GM21737 (cell line): ENCODE results near the gene PRDM15.

Source experiments
- ATAC-seq: cut with Tn5 transposase; IDR thresholded peaks from one replicate; pipeline ENCODE4 v1.9.1; 2021; ENCODE audit warnings: mild to moderate bottlenecking, moderate library complexity; ENCODE audit not compliant: unreplicated experiment

Gene PRDM15, protein sequence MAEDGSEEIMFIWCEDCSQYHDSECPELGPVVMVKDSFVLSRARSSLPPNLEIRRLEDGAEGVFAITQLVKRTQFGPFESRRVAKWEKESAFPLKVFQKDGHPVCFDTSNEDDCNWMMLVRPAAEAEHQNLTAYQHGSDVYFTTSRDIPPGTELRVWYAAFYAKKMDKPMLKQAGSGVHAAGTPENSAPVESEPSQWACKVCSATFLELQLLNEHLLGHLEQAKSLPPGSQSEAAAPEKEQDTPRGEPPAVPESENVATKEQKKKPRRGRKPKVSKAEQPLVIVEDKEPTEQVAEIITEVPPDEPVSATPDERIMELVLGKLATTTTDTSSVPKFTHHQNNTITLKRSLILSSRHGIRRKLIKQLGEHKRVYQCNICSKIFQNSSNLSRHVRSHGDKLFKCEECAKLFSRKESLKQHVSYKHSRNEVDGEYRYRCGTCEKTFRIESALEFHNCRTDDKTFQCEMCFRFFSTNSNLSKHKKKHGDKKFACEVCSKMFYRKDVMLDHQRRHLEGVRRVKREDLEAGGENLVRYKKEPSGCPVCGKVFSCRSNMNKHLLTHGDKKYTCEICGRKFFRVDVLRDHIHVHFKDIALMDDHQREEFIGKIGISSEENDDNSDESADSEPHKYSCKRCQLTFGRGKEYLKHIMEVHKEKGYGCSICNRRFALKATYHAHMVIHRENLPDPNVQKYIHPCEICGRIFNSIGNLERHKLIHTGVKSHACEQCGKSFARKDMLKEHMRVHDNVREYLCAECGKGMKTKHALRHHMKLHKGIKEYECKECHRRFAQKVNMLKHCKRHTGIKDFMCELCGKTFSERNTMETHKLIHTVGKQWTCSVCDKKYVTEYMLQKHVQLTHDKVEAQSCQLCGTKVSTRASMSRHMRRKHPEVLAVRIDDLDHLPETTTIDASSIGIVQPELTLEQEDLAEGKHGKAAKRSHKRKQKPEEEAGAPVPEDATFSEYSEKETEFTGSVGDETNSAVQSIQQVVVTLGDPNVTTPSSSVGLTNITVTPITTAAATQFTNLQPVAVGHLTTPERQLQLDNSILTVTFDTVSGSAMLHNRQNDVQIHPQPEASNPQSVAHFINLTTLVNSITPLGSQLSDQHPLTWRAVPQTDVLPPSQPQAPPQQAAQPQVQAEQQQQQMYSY

DNA sequence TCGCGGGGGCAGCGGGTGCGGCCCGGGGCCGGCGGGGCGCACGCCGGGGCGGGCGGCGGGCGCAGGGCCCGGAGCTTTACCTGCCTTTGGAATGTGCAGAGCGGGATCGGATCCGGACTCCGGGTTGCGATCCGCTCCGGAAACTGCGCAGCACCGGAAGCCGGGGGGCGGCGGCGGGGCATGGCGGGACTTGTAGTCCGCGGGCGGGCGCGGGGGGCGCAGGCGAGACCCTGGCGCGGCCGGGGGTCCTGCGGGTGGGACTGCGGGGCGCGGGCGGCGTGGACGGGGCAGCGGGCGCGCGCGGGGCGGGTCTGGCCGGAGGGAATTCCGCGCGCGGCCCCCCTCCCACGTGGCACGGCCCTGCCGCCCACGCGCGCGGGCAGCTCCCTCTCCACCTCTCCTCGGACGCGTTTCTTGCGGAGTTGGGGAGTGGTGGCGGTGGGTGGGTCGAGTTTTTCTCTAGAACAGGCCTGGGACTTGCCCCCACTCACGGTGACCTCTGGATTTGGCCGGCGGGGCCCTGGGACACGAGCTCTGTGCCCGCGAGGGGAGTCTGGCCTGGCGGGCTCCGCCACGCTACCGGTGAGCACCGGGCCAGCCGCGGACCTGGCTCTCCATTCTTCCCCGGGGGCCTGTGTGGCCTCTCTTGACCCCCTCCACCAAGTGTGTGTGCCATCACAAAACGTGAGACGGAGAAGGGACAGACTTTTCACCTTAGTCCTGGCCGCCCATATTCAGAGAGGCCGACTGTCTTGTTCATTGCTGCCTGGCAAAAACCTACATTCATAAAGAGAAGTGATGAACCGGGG, at the start of gene PRDM15:
TSS of gene PRDM15 (minus strand) at position 155 of the 809 bp plus-strand sequence. CDS start 18,981 bp downstream, outside the sequence.
- ATAC-seq: peak; percentile 51

DNA sequence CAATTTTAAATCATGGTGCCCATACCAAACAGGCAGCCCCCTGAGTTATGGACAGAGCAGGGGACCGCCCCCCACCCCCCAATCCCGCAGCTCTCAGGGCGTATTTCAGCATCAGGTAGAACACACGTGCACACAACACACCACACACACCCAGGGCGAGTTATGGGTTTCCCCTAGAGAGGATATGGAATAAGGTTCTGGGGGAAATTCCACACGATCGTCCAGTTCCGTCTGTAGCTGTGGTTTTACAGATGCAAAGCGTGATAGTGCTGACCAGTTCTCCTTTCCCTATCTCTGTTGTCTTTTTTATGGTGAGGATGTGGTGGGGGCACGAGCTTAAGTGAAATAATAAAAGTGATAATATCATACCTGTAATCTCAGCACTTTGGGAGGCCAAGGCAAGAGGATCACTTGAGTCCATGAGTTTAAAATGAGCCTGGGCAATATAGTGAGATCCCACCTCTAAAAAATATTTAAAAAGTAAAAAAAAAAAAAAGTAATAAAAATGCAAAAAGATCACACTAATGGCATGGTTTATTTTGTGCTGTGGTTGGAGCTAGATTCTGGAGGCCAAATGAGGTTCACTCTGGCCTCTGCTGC, 49.6 kb upstream of the PRDM15 start:
- peak; percentile 54 for ATAC-seq

DNA sequence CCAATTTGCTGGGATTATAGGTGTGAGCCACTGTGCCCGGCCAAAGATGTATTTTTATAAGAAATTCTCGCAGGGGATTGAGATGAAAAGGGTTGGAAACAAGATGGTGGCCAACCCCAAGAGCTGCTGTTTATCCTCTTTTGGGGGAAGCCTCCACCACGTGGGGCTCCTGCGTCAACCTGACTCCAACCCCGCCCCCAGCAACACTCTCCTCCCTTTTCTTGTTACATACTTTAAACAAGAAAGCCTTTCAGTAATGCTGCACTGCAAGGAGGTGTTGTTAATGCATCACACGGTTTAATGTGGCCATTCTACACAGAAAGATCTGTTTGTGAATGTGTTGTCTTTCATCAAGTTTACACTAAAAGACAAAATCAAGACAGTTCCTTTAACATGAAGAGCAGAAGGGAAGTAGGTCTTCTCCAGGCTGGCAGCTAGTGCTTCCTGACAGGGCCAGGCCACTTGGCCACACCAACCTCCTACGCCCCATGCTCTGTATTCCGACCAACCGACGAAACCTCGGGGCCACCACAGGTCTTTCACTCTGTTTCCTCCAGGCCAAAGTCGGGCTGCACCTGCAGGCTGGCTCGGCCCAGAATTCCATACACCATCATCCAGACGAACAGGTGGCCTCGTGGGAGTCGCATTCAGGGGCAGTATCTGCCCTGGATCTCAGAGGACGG, 48.7 kb upstream of the PRDM15 start:
- no peak for ATAC-seq

DNA sequence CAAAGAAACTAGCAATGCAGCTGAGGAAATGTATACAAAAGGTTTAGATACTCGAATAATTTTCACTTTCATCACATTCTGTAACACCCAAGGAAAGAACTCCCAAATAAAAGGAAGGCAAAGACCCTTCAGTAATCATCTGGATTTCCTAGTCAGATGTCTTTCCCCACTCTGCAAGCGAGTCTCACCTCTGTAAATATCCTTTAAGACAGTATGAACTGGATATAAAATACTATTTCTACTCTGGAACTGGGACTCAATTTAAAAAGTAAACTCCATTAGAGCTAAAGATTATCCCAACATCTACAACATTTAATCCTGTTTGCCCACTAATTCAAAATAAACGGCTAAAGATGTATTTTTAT, 47.6 kb upstream of the PRDM15 start:
- no peak for ATAC-seq

DNA sequence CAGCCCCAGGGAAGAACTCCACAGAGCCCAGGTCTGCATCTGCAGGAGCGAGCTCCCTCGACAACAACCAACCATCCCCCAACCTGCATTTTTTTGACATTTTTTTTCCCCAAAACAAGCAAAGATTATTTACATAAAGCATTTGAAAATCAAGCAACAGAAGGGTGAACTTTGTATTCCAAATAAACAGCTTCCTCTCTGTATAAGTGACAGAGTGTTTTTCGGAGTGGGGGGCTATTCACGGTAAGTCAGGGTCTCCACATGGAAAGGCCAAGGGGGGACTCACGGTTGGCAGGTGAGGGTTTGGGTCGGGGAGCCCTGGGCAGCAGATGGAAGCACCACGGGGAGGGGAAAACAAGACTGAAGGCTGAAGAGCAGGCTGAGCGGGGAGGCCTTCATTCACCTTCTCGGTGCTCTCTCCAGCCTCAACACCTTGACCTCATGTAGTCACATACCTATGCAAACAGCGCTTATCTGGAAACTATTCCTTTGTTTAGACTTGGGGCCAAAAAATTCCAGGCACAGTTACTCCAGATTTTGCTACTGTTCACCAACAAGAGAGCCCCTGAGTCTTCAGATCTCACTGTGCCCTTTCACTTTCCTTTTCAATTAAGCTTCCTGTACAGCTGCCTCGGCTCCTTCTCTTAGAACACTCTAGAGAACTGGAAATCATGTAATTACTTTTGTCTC, 47.1 kb upstream of the PRDM15 start:
- peak; percentile 38 for ATAC-seq

DNA sequence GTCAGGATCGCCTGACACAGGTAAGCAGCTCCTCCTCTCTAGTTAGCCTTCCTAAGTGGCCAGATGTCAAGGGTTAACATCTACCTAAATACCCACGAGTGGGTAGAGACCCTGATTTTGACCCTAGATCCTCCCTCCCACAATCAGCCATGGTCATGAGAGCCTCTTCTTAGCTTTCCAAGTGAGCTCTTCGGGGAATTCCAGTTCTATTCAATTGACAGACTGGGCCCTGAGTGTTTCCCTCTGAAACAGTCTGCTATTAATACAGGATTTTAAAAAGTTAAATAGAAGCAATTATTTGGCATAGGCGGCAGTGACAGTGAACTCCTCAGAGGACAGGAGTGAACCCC, 46.6 kb upstream of the PRDM15 start:
- no peak for ATAC-seq

DNA sequence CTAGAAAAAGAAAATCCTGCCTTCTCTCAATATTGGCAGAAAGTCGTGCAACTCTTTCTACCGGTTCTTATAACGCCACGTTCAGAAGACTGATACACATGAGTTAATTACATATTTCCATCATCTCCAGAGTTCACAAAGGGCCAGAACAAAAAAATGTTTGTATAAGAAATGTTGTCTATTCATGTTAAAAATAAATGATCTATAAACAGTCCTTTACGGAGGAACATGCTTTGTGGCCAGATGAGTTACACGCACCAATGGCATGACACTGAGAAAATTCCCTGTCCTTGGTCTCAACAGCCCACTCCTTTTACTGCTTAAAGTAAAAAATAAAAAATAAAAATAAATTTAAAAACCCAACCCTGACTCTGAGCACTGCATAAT, 45.2 kb upstream of the PRDM15 start:
- ATAC-seq: no peak

DNA sequence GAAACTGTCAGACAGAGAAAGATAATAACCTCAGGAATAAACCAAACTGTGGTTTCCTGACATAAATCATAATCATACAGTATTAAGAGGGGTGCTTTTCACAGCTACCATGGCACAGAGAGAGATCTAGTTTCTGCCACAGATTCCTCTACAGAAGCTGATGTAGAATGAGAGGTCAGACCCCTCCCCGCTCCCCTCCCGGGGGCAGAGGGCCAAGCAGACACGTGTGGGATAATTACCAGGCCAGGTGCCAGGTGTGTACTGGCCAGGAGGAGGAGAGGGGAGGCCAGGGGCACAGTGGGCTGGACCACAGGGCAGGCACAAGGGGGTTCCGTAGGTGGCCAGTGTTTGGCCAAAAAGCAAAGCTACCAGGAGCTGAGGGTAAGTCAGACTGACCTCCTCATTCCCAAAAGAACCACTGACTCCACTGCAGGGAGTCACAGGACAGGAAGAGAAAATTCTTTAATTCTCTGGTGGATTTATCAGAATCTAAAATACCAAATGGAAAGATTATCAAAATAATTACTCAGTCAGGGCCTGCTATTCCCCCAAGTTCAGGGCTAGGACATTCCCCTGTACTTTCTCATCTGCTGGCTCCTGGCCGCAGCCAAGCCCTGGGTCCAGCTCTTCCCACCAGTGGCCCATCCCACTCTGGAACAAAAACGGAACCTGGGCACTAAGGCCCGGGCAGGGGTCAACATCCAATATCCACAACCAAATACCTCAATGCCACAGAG, 44.7 kb upstream of the PRDM15 start:
- ATAC-seq: no peak

DNA sequence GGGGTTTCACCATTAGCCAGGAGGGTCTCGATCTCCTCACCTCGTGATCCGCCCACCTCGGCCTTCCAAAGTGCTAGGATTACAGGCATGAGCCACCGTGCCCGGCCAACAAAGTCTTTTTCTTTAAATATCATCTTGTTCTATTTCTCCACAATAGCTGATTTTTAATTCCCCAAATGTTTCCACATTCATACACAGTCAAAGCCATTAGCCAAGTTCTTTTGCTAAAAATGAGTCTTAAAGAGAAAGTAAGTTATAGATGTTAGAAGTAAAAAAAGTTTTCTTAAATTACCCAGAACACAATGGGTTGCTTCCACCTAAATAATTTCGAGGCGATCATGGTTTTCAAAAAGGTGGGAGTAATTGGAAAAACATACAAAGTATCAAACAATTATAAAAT, 44.0 kb upstream of the PRDM15 start:
- no peak for ATAC-seq

DNA sequence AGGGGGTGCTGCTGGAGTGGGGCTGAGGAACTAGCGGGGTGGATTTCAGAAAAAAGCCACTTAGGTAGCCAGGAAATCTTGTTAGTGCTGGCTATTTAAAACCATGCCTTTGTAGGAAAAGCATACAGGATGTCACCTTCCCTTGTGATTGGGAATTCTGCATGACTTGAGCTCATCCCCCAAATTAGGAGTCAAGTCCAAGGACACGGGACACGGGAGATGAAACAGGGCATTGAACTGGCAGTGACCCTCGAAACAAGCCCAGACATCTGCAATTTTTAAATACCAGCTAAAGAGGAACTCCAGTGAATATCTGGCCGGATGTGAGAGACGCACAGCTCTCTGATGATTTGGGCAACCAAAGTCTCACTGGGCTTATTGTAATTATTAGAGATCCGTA, 41.9 kb upstream of the PRDM15 start:
- ATAC-seq: no peak

DNA sequence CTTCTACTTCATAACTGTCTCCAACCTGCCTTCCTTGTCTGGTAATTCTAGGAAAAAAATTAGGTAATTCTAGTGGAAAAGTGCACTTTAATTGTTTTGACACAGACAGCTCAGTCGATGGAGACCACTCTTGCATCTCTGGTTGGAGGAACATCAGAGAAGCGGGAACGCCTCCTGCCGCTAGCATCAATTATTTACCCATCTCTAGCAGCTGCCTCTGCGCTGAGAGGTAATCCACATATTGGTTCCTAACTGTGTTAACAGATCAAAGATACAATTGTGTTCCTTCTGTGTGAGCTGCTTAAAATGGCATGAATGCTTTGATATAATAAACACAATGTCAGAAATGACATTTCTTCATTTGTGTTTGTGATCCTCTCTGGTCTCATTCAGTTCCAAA, 41.3 kb upstream of the PRDM15 start:
- ATAC-seq: no peak

DNA sequence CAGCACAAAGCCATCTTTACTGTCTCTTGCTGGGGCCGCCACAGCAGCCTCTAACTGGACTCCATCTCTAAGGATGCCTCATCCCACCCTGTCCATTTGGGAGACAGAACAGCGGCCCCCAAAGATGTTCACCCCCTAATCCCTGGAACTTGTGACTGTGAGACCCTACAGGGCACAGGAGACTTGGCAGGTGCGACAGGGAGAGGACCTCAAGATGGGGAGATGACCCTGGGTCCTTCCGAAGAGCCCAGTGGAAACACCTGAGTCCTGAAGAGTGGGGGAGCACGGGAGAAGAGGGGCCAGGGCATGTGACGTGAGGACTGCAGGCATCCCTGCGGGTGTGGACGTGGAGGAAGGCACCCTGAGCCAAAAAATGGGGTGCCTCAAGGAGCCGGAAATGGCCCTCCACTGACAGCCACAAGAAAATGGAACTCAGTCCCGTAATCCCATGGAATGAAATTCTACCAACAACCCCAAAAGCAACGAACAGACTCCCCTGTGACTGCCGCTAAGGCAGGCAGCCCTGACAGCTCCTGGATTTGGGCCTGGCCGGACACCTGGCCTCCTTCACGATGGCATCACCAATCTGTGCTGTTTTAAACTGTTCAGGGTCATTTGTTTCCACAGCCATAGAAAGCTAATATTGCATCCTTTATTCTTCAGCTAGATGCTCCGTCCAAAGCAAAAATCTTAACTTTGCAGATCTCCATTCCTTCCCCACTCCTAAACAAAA, 40.7 kb upstream of the PRDM15 start:
- no peak for ATAC-seq

DNA sequence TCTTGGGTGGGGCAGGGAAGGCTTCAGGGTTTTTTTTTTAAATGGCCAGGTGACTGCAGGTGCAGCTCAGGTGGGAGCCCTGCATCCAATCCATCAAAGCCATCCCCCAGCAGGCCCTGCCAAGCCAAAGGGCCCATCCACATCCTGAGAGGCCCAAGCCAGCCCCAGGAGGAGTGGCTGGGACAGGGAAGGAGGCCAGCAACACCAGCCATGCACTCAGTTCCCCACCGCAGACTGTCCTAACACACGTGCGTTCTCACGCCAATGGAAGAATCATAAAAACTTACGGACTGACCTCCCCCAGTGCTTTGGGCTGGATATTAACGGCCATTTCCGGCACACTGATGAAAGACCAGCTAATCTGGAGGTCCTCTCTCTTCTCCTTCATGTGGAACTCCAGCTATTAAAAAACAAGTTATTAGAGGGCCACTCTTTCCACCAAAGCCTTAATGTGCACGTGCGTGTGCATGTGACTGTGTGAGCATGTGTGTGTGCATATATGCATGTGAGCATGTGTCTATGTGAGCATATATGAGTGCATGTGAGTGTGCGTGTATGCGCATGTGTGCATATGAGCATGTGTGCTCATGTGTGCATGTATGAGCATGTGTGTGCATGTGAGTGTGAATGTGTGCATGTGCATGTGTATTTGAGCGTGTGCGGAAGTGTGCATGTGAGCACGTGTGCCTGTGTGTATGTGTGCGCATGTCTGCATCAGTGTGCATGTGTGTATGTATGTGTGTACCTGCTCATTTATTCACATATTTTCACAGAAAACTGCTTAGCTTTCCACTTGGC, 39.6 kb upstream of the PRDM15 start:
- ATAC-seq: no peak

DNA sequence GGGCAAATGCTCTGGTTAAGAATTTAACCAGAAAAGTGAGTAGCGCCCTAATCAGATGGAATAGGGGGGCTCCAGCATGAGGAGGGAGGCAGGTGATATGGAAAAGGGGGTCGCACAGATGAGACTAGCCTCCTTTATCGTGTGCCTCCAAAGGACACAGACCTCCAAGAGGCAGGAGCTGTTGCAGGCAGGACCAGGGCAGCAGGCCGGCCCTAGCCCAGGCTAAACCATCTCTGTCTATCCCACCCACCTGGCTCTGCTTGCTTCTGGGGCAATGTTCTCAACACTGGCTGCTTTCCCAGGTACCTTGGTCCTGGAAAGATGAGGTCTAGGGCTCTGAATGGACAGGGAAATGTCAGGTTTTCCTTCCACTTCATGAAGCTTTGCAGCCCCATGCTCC, 38.4 kb upstream of the PRDM15 start:
- ATAC-seq: no peak

DNA sequence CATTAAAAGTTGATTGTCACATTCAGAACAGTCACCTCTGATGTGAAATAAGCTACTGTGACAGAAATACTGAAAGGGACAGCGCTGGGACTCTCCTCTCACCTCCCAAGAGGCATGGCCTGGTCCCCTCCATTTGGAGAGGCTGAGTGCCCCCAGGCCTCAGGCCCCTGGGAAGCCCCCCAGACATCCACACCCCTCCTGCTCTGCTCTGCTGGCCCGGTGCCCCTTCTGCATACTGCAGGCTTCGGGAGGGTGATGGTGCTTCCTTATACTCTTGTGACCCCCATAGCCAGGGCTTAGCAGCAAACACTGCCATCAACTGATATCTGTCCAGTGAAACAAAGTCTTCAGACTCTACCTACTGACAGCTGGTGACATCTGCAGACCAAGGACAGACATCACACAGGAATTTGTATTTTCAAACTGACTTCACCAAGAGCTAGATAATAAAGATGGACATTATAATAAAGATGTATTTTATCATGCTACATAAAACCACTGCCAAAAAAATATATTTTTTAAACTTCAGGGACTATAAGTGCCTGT, 37.8 kb upstream of the PRDM15 start:
- no peak for ATAC-seq

DNA sequence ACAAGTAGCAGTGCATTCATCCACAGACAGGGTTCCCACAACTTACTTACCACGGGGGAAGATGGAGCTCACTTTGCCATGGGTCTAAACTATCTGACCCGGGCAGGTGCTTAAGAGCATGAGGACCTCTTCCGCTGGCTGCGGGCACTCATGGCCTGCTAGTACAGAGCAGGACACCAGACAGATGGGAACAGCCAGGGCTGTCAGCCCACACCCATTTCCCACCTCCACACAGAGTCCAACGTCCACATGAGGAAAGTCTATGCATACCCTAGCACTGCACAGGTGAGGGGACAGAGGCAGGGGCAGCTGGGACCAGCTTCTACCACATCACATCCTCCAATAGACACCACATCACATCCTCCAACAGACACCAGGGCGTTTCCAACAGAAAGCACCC, 35.8 kb upstream of the PRDM15 start:
- no peak for ATAC-seq

DNA sequence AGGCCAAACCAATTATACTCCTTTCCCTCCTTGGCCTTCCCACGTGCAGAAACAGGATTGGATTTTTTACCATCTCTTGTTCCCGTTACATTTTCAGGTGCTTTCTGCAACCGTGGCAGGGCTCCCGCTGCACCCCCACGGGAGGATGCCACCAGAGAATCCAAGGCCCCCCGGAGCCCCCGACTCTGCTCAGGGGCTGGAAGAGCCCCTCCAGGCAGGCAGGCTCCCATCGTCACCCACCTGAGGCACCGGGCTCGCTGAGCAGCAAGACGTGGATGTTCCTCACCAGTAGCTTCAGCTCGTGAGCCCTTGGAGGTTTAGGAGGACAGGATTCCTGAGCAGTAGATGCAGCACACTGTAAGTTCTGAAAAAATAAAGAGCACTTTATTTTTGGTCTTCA, 35.2 kb upstream of the PRDM15 start:
- ATAC-seq: no peak
